A549 (cell line): Measurements from ENCODE around the gene DLGAP1. TPM values are rescaled to one million over a fixed set of nuclear protein-coding genes. Genes with fewer than 3 reads are reported as not detected.

Source experiments
- ATAC-seq, 2 experiments: fragments of 200-7000 bp in 1 of 2; fragments of >200 bp in 1 of 2; cut with Nextera tagmentation in 1 of 2; cut with Tn5 transposase in 1 of 2; 3 replicates each; pipeline versions ENCODE4 v1.8.0 to v1.9.1; 2018 to 2020; ENCODE audit warnings: mild to moderate bottlenecking in 1 of 2, moderate library complexity in 1 of 2
- CTCF ChIA-PET: fragments of 300-600 bp; sonication (Branson Sonifier 250); formaldehyde crosslinking; extraction: SDS; loops from one replicate; lab custom pipeline; 2021; ENCODE audit warnings: antibody characterized with exemption, inconsistent platforms; lab: Yijun Ruan, JAX
- POLR2A ChIA-PET: fragments of 350-600 bp; formaldehyde crosslinking; extraction: SDS; loops from one replicate; lab custom pipeline; 2021; ENCODE audit warnings: antibody characterized with exemption, inconsistent platforms; lab: Yijun Ruan, JAX
- DNase-seq, 2 experiments: peaks; one replicate each; pipeline versions ENCODE4 v3.0.0 to v3.0.0-alpha.2; 2011 to 2016; ENCODE audit warnings: low read depth in 1 of 2, low spot score in 1 of 2
- FAIRE-seq: peaks from 2 replicates; lab custom pipeline; 2011; peaks lifted over from hg19 to GRCh38; lab: Jason Lieb, UNC
- H3K27ac ChIP-seq, 2 experiments: fragments of >200 bp; sonication (Bioruptor Twin); formaldehyde crosslinking; 3 replicates each; pipeline ENCODE4 v1.5.1; 2016 to 2017
- H3K4me1 ChIP-seq: fragments of >200 bp; sonication (Bioruptor Twin); formaldehyde crosslinking; 3 replicates; pipeline ENCODE4 v1.6.1; 2016
- H3K4me2 ChIP-seq: fragments of >200 bp; sonication (Bioruptor Twin); formaldehyde crosslinking; 3 replicates; pipeline ENCODE4 v1.6.1; 2016
- H3K4me3 ChIP-seq: fragments of >200 bp; sonication (Bioruptor Twin); formaldehyde crosslinking; 3 replicates; pipeline ENCODE4 v1.5.1; 2016
- H3K9me3 ChIP-seq: fragments of >200 bp; sonication (Bioruptor Twin); formaldehyde crosslinking; 3 replicates; pipeline ENCODE4 v1.6.1; 2016
- CEBPB ChIP-seq, 2 experiments: fragments of >200 bp in 1 of 2; sonication (Bioruptor Twin) in 1 of 2; formaldehyde crosslinking in 1 of 2; IDR thresholded peaks; 2 replicates each; pipeline ENCODE4 v1.6.1; 2012 to 2016
- CHD2 ChIP-seq: fragments of 150-350 bp; IDR thresholded peaks from 2 replicates; pipeline ENCODE4 v1.6.1; 2014; ENCODE audit warnings: low read length; ENCODE audit not compliant: partially characterized antibody
- EHF ChIP-seq: fragments of 250-450 bp; sonication (Bioruptor Pico); IDR thresholded peaks from 2 replicates; pipeline ENCODE4 v1.5.0; 2020; ENCODE audit warnings: mild to moderate bottlenecking
- EHMT2 ChIP-seq: fragments of 200-600 bp; sonication (generic); IDR thresholded peaks from 2 replicates; pipeline ENCODE4 v1.6.1; 2016; ENCODE audit warnings: antibody characterized with exemption, low read depth, mild to moderate bottlenecking, moderate library complexity
- EP300 ChIP-seq, 2 experiments: fragments of >200 bp; sonication (Bioruptor Twin); formaldehyde crosslinking; IDR thresholded peaks; 2 replicates in 1 of 2; 3 replicates in 1 of 2; pipeline ENCODE4 v1.6.1; 2016 to 2017
- FOXS1 ChIP-seq: fragments of 250-450 bp; sonication (Bioruptor Pico); IDR thresholded peaks from 2 replicates; pipeline ENCODE4 v1.5.0; 2020; ENCODE audit warnings: mild to moderate bottlenecking, moderate library complexity
- HEYL ChIP-seq: fragments of 250-450 bp; sonication (Bioruptor Pico); IDR thresholded peaks from 2 replicates; pipeline ENCODE4 v1.8.0; 2021; ENCODE audit warnings: mild to moderate bottlenecking, moderate library complexity
- HOXB13 ChIP-seq: fragments of 250-450 bp; sonication (Bioruptor Pico); IDR thresholded peaks from 2 replicates; pipeline ENCODE4 v1.5.0; 2020; ENCODE audit warnings: low read depth, mild to moderate bottlenecking, moderate library complexity
- KDM5A ChIP-seq: fragments of 200-600 bp; sonication (generic); IDR thresholded peaks from 2 replicates; pipeline ENCODE4 v1.6.1; 2016; ENCODE audit warnings: antibody characterized with exemption, mild to moderate bottlenecking
- MAFK ChIP-seq: fragments of 450-650 bp; IDR thresholded peaks from 2 replicates; pipeline ENCODE4 v1.6.1; 2014; ENCODE audit not compliant: partially characterized antibody
- MAZ ChIP-seq: fragments of 150-350 bp; IDR thresholded peaks from 2 replicates; pipeline ENCODE4 v1.6.1; 2014; ENCODE audit warnings: antibody characterized with exemption, low read depth, low read length, borderline replicate concordance
- NPAS2 ChIP-seq: fragments of 250-450 bp; sonication (Bioruptor Pico); IDR thresholded peaks from 2 replicates; pipeline ENCODE4 v1.8.0; 2022; ENCODE audit warnings: mild to moderate bottlenecking, moderate library complexity, borderline replicate concordance
- POLR2AphosphoS2 ChIP-seq: conservative IDR thresholded peaks from 2 replicates; pipeline ENCODE4 v1.6.1; 2012; ENCODE audit warnings: low read length, improper control_type of control experiment, inconsistent platforms
- RAD21 ChIP-seq, 2 experiments: fragments of >200 bp in 1 of 2; sonication (Bioruptor Twin) in 1 of 2; formaldehyde crosslinking in 1 of 2; IDR thresholded peaks in 1 of 2; conservative IDR thresholded peaks in 1 of 2; 2 replicates in 1 of 2; 3 replicates in 1 of 2; pipeline ENCODE4 v1.6.1; 2012 to 2018; ENCODE audit warnings: inconsistent platforms in 1 of 2
- RARB ChIP-seq: fragments of 250-450 bp; sonication (Bioruptor Pico); IDR thresholded peaks from 2 replicates; pipeline ENCODE4 v1.8.0; 2021; ENCODE audit warnings: mild to moderate bottlenecking, moderate library complexity
- SMC3 ChIP-seq: fragments of >200 bp; sonication (Bioruptor Twin); formaldehyde crosslinking; IDR thresholded peaks from 3 replicates; pipeline ENCODE4 v1.6.1; 2018; ENCODE audit warnings: inconsistent platforms
- SREBF2 ChIP-seq: fragments of 450-650 bp; IDR thresholded peaks from 2 replicates; pipeline ENCODE4 v1.6.1; 2014; ENCODE audit warnings: mild to moderate bottlenecking, moderate library complexity
- ZC3H11A ChIP-seq: fragments of 450-650 bp; IDR thresholded peaks from 2 replicates; pipeline ENCODE4 v1.6.1; 2014; ENCODE audit warnings: antibody characterized with exemption, mild to moderate bottlenecking
- ZFP36 ChIP-seq: fragments of 450-650 bp; IDR thresholded peaks from 2 replicates; pipeline ENCODE4 v1.6.1; 2014; ENCODE audit warnings: borderline replicate concordance; ENCODE audit not compliant: partially characterized antibody
- ZNF302 ChIP-seq: fragments of 250-450 bp; sonication (Bioruptor Pico); IDR thresholded peaks from 2 replicates; pipeline ENCODE4 v1.9.0; 2021; ENCODE audit warnings: inconsistent platforms, mild to moderate bottlenecking, moderate library complexity
- ZSCAN20 ChIP-seq: fragments of 250-450 bp; sonication (Bioruptor Pico); IDR thresholded peaks from 2 replicates; pipeline ENCODE4 v1.8.0; 2022; ENCODE audit warnings: mild to moderate bottlenecking, moderate library complexity
- WGBS: methylation state at CpG from one replicate; pipeline ENCODE4 v1.1.6; 2017; ENCODE audit errors: missing lambda C conversion rate; 5-methylcytosine and 5-hydroxymethylcytosine counted together
- polyA plus RNA-seq, 4 experiments: library from polyadenylated mRNA; depleted of rRNA in 3 of 4; stranded (reverse); fragments of >200 nt; fragmentation: RNase III in 1 of 4; extraction: RNeasy Plus Mini Kit Qiagen cat#74134 plus additional on column Dnase treatment in 1 of 4; gene quantifications; 2 replicates in 3 of 4; 3 replicates in 1 of 4; pipeline ENCODE4 v1.2.3, GENCODE V29; 2011 to 2017
- TF ChIP-seq, protein P1 (sequence below): IDR thresholded peaks from 2 replicates; pipeline ENCODE4 v1.6.1; 2012
- TF ChIP-seq, protein P2 (sequence below): fragments of 200-600 bp; sonication (generic); IDR thresholded peaks from 2 replicates; pipeline ENCODE4 v1.6.1; 2016; ENCODE audit warnings: antibody characterized with exemption, mild to moderate bottlenecking, moderate library complexity
- TF ChIP-seq, protein P3 (sequence below): fragments of >200 bp; sonication (Bioruptor Twin); formaldehyde crosslinking; IDR thresholded peaks from 3 replicates; pipeline ENCODE4 v1.5.1; 2016

The DLGAP1 gene
- polyA plus RNA-seq, 2 of the 4 experiments (the other 2 are of a cell fraction) = 0.04 to 0.12 TPM

DNA sequence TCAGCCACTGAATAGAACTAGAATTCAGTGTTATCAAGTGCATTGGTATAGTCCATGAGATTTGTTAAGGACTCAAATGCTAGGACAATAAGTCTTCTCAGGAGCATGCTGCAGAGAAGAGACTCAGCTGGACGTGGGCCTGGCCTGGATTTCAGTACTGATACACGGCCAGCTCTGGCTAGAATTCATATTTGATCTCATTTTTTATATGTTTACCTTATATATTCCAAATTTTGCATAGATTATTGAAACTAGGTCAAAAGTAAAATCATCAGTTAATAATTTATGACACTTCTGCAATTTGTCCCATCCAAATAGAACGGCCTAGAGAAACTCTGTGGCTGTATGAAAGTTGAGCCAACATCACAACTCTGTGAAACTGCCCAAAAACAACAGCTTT lies 262.0 kb downstream of the DLGAP1 start:
- TF ChIP-seq HOXB13 (CRISPR knock-in tag) (no peak), SREBF2 (no peak), ZC3H11A (no peak), EP300 (IDR thresholded peaks at IDR 0.05) (no peak), NPAS2 (CRISPR knock-in tag) (no peak), HEYL (CRISPR knock-in tag) (no peak), RARB (no peak), FOXS1 (CRISPR knock-in tag) (no peak)
- TF ChIP-seq, protein P1, sequence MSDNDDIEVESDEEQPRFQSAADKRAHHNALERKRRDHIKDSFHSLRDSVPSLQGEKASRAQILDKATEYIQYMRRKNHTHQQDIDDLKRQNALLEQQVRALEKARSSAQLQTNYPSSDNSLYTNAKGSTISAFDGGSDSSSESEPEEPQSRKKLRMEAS = no peak
- Histone ChIP-seq H3K4me2 (no peak overlapping the region), H3K27ac (no peak overlapping the region), H3K9me3 (no peaks in the 10 kb centered on the region), H3K4me1 (no peaks in the 10 kb centered on the region), H3K4me3 (no peak overlapping the region)
- CTCF ChIA-PET = no interaction called here
- ATAC-seq = no peak
- FAIRE-seq = no peak
- POLR2A ChIA-PET = no interaction called here
- no peak for DNase-seq
- 4% methylated on average over 3 of the region's 3 CpGs for WGBS

DNA sequence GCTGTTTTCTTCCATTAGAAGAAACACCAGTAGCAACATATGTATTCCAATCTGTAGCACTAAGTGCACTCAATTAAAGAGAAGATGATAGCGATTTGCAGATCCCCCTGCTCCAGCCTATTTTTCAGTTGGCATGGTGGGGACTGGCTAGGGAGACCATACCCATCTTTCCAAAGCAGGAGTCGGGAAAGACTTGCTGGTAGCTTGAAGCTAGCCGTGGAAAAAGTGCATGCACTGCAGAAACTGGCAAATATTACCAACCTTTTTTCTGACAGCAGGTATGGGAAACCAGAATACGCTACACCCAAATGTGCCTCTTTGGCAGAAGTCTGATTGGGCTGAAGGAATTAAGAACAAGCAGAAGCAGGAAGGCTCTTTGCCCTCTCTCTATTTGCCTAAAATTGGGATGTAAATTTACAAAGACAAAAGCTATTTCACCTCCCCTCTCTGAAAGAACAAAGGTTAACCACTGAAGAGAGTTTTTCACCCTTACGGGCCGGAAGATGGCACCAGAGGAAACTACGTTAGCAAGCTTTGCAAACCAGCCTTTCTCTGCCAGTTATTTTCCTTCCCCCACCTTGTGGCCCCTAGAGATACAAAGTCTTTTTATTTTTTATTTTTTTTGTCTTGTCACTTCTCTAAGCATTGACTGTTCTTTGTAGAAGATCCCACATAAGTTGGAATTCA lies 273.1 kb downstream of the DLGAP1 start:
- CTCF ChIA-PET = interaction anchor here (1.2 to 1.7 kb wide), 3 partner anchors 10 to 876 kb away, joined by 4 to 6 read pairs (median 4); no protein-coding TSS in a partner anchor

DNA sequence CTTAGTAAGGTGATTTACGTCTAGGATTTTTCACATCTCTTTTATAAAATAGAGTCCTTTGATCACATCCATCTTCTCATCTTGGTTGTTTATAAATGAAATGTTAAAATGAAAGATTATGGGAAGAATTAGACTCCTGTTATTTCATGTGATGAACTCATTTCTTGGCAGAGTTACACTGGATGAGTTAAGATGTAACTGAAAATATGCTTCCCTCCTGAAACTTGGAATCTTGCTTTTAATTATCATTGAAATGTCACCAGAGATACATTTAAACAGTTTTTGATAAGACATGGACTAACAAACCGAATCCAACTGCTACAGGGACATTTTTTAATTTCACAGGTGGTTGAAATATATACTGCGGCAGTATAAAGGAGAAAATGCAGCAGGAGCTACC lies 274.0 kb downstream of the DLGAP1 start:
- H3K4me1 ChIP-seq = no peaks in the 10 kb centered on the region
- DNase-seq (no peak), FAIRE-seq (no peak), ATAC-seq (no peak)
- no peak overlapping the region for H3K4me2 ChIP-seq
- H3K27ac ChIP-seq = no peak overlapping the region
- no peaks in the 10 kb centered on the region for H3K9me3 ChIP-seq
- 35% methylated on average over 3 of the region's 3 CpGs for WGBS
- POLR2A ChIA-PET = no interaction called here
- CTCF ChIA-PET = interaction anchor here (1.6 to 1.7 kb wide), 2 partner anchors 13 to 877 kb away, joined by 4 to 6 read pairs; no protein-coding TSS in a partner anchor
- no peak overlapping the region for H3K4me3 ChIP-seq
- TF ChIP-seq EHF (CRISPR knock-in tag) (no peak), KDM5A (no peak), MAZ (no peak), CEBPB (IDR thresholded peaks at IDR 0.05) (no peak), POLR2AphosphoS2 (no peak), CHD2 (no peak), SMC3 (no peak), RARB (no peak), EHMT2 (no peak), ZFP36 (no peak)

More for the DNA sequence above, 273.1 kb downstream of the DLGAP1 start:
- POLR2A ChIA-PET = no interaction called here
- 16% methylated on average over 7 of the region's 7 CpGs for WGBS
- DNase-seq (peak in 1 of 2 experiments; percentile 8), ATAC-seq (no peak), FAIRE-seq (no peak)
- Histone ChIP-seq H3K27ac (no peak overlapping the region), H3K4me2 (no peak overlapping the region), H3K9me3 (no peaks in the 10 kb centered on the region), H3K4me1 (no peaks in the 10 kb centered on the region), H3K4me3 (no peak overlapping the region)
- TF ChIP-seq ZSCAN20 (CRISPR knock-in tag) (no peak), MAFK (no peak), ZNF302 (CRISPR knock-in tag) (no peak), RAD21 (conservative IDR thresholded peaks at IDR 0.05 in 1 of 2, IDR thresholded peaks at IDR 0.05 in 1 of 2) (peak in 1 of 2 experiments; percentile 23; a peak in 1 of 5 replicates)
- TF ChIP-seq, protein P2, sequence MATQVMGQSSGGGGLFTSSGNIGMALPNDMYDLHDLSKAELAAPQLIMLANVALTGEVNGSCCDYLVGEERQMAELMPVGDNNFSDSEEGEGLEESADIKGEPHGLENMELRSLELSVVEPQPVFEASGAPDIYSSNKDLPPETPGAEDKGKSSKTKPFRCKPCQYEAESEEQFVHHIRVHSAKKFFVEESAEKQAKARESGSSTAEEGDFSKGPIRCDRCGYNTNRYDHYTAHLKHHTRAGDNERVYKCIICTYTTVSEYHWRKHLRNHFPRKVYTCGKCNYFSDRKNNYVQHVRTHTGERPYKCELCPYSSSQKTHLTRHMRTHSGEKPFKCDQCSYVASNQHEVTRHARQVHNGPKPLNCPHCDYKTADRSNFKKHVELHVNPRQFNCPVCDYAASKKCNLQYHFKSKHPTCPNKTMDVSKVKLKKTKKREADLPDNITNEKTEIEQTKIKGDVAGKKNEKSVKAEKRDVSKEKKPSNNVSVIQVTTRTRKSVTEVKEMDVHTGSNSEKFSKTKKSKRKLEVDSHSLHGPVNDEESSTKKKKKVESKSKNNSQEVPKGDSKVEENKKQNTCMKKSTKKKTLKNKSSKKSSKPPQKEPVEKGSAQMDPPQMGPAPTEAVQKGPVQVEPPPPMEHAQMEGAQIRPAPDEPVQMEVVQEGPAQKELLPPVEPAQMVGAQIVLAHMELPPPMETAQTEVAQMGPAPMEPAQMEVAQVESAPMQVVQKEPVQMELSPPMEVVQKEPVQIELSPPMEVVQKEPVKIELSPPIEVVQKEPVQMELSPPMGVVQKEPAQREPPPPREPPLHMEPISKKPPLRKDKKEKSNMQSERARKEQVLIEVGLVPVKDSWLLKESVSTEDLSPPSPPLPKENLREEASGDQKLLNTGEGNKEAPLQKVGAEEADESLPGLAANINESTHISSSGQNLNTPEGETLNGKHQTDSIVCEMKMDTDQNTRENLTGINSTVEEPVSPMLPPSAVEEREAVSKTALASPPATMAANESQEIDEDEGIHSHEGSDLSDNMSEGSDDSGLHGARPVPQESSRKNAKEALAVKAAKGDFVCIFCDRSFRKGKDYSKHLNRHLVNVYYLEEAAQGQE = no peak
- TF ChIP-seq, protein P3, sequence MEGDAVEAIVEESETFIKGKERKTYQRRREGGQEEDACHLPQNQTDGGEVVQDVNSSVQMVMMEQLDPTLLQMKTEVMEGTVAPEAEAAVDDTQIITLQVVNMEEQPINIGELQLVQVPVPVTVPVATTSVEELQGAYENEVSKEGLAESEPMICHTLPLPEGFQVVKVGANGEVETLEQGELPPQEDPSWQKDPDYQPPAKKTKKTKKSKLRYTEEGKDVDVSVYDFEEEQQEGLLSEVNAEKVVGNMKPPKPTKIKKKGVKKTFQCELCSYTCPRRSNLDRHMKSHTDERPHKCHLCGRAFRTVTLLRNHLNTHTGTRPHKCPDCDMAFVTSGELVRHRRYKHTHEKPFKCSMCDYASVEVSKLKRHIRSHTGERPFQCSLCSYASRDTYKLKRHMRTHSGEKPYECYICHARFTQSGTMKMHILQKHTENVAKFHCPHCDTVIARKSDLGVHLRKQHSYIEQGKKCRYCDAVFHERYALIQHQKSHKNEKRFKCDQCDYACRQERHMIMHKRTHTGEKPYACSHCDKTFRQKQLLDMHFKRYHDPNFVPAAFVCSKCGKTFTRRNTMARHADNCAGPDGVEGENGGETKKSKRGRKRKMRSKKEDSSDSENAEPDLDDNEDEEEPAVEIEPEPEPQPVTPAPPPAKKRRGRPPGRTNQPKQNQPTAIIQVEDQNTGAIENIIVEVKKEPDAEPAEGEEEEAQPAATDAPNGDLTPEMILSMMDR = peak; percentile 14; the same call in 1 of the 3 replicates
